Psoas muscle (tissue), 8 donors: ENCODE measurements around the gene SPATS2L. TPM values are rescaled to one million over a fixed set of nuclear protein-coding genes. Genes with fewer than 3 reads are reported as not detected.
A peak's percentile ranks its signal among the peaks of the same experiment; 100 is the strongest.

Source experiments
- ATAC-seq, 4 donors: fragments of 200-7000 bp; cut with Tn5 transposase; one replicate each; pipeline ENCODE4 v1.9.1; 2020; ENCODE audit warnings: moderate library complexity in 3 of 4, mild to moderate bottlenecking in 2 of 4
- DNase-seq, 2 donors: peaks; one replicate each; pipeline ENCODE4 v3.0.0-alpha.2; 2020
- H3K27ac ChIP-seq: fragments of 200-600 bp; one replicate; pipeline ENCODE4 v1.8.0; 2022
- H3K27me3 ChIP-seq, 3 donors: fragments of 200-600 bp in 1 of 3; one replicate each; pipeline versions ENCODE4 v1.6.1 to v1.8.0; 2013 to 2022; ENCODE audit warnings: low read length in 2 of 3, mild to moderate bottlenecking in 2 of 3, moderate library complexity in 1 of 3; ENCODE audit not compliant: insufficient read depth in 3 of 3
- H3K36me3 ChIP-seq, 2 donors: fragments of 200-600 bp in 1 of 2; one replicate each; pipeline versions ENCODE4 v1.6.1 to v1.8.0; 2013 to 2022; ENCODE audit warnings: low read depth in 1 of 2, mild to moderate bottlenecking in 1 of 2, moderate library complexity in 1 of 2; ENCODE audit not compliant: insufficient read depth in 1 of 2
- H3K4me1 ChIP-seq: fragments of 200-600 bp; one replicate; pipeline ENCODE4 v1.8.0; 2022
- H3K4me3 ChIP-seq: fragments of 200-600 bp; one replicate; pipeline ENCODE4 v1.8.0; 2022; ENCODE audit warnings: mild to moderate bottlenecking
- H3K9me3 ChIP-seq: fragments of 200-600 bp; one replicate; pipeline ENCODE4 v1.8.0; 2022
- WGBS, 3 donors: extraction: QIAGEN DNeasy Blood & Tissue Kit; methylation state at CpG; one replicate each; pipeline versions ENCODE4 v1.1.6 to v1.1.7; 2013; 5-methylcytosine and 5-hydroxymethylcytosine counted together
- intact Hi-C, 2 donors: fragments of 100-400 bp; cut with DNase I; formaldehyde crosslinking; loops; one replicate each; pipeline versions ENCODE4 v1.11.0 to v1.14.2; 2022
- polyA plus RNA-seq, 3 donors: library from polyadenylated mRNA; stranded (reverse); fragments of 200-250 nt; gene quantifications; one replicate each; pipeline ENCODE4 v1.2.3, GENCODE V29; 2013
- total RNA-seq, 4 donors: library from RNA; stranded (reverse); fragmentation: NEBNext Ultra II Directional in 2 of 4; extraction: Animal tissue kit (Norgen Biotek cat#: 25700) in 2 of 4; gene quantifications; one replicate each; pipeline versions ENCODE4 v1.2.1 to v1.2.4, GENCODE V29; 2021 to 2023
- TF ChIP-seq, protein P1 (sequence below): fragments of 200-600 bp; IDR thresholded peaks from one replicate; pipeline ENCODE4 v1.8.0; 2022; ENCODE audit warnings: antibody characterized with exemption
- donor health status: healthy with polysubstance abuse.
- donor health status: DM: no; HTN: no; CAD: no; lungs with moderate emphysema.
- donor health status: Bipolar disorder and iron deficiency.
- donor health status: healthy.
- donor health status: DM: yes; HTN: yes; CAD: no.
- donor health status: DM: no; HTN: no; CAD: no.
- donor health status: DM: no; HTN: no; CAD: no.
- donor health status: DM: yes; HTN: yes; CAD: no.

The SPATS2L gene
- total and polyA plus RNA-seq, 7 donors = 34.2 to 286 (median 60.2) TPM

- Histone ChIP-seq H3K4me3 (no peak overlapping the region), H3K4me1 (peaks cover 4% of the 10 kb centered on the region), H3K27ac (no peak overlapping the region), H3K36me3 (peaks cover 2 to 33% of the 10 kb centered on the region in 2 donors), H3K27me3 (no peaks in the 10 kb centered on the region), H3K9me3 (no peaks in the 10 kb centered on the region)
- ATAC-seq (no peak), DNase-seq (no peak)
- intact Hi-C loops = loop anchor here in 1 of 2 donors (10.0 kb wide), 1 partner anchor 157 kb away; the partner anchor contains the start of gene SPATS2L
- TF ChIP-seq, protein P1, sequence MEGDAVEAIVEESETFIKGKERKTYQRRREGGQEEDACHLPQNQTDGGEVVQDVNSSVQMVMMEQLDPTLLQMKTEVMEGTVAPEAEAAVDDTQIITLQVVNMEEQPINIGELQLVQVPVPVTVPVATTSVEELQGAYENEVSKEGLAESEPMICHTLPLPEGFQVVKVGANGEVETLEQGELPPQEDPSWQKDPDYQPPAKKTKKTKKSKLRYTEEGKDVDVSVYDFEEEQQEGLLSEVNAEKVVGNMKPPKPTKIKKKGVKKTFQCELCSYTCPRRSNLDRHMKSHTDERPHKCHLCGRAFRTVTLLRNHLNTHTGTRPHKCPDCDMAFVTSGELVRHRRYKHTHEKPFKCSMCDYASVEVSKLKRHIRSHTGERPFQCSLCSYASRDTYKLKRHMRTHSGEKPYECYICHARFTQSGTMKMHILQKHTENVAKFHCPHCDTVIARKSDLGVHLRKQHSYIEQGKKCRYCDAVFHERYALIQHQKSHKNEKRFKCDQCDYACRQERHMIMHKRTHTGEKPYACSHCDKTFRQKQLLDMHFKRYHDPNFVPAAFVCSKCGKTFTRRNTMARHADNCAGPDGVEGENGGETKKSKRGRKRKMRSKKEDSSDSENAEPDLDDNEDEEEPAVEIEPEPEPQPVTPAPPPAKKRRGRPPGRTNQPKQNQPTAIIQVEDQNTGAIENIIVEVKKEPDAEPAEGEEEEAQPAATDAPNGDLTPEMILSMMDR = no peak
- WGBS, 3 donors = 70 to 87% (median 78%) methylated on average over 2 of the region's 2 CpGs
These were observed 155.6 kb downstream of the SPATS2L start for GRCh38 chr2:200461846-200462710.

- TF ChIP-seq, protein P1 = no peak
- Histone ChIP-seq H3K4me3 (no peak overlapping the region), H3K4me1 (peaks cover 4% of the 10 kb centered on the region), H3K27ac (no peak overlapping the region), H3K9me3 (no peaks in the 10 kb centered on the region), H3K36me3 (peaks cover 7 to 43% of the 10 kb centered on the region in 2 donors), H3K27me3 (no peaks in the 10 kb centered on the region)
- DNase-seq (no peak), ATAC-seq (no peak)
- intact Hi-C loops = loop anchor here in 1 of 2 donors (10.0 kb wide), 1 partner anchor 159 kb away; the partner anchor contains the start of gene SPATS2L
- 86 to 92% (median 87%) methylated on average over 2 of the region's 2 CpGs for WGBS, 3 donors
These were observed 157.0 kb downstream of the SPATS2L start for GRCh38 chr2:200463452-200463851.

GRCh38 chr2:200466425-200467418 is 160.2 kb downstream of the SPATS2L start:
- WGBS, 3 donors = 30 to 44% (median 33%) methylated on average over 12 of the region's 12 CpGs
- peak; percentile 83 to 92 (median 86) for ATAC-seq
- peaks cover 4% of the 10 kb centered on the region for H3K4me1 ChIP-seq
- no peaks in the 10 kb centered on the region for H3K27me3 ChIP-seq
- peak; percentile 52 to 56 for DNase-seq
- TF ChIP-seq, protein P1 = no peak
- no peaks in the 10 kb centered on the region for H3K9me3 ChIP-seq
- H3K27ac ChIP-seq = peak overlapping the region; percentile 20
- H3K36me3 ChIP-seq = peaks cover 10 to 59% of the 10 kb centered on the region in 2 donors
- intact Hi-C loops = loop anchor here in 1 of 2 donors (10.0 kb wide), 1 partner anchor 162 kb away; the partner anchor contains the start of gene SPATS2L
- peak overlapping the region; percentile 0 for H3K4me3 ChIP-seq

DNA sequence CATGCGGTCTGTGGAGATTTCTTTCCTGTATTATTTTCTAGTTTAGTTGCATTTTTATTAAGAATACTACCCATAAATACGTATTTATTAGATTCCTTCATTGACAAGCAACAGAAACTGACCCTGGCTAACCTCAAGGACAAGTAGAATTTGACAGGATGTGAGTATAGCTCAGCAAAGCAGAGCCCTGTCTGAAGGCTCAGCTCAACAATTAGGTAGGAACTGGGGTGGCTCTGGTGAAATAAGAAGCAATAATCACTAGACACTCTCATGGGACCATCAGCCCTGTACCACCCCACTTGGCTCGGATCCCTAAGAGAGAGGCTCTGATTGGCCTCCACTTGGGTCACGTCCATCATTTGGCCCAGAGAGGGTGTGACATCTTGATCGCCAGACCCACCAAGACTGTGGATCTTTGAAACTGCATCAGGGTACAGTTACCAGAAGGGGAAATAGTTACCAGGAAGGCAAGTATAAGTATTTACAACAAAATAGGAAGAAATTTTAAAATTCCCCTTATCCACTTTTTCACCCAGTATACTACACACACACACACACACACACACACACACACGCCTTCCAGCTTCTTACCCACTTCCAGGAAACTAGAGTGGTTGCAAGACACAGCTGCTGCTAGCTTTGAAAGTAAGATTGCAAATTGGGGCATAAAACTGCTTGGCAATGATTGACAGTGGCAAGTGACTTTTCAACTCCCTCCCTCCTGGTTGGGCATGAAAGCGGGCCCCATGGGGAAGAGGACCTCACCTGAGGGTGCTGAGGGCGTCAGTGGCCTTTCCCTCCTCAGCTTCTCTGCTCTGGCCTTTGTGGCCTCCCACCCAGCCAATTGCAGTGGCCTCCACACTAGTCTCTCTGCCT is 161.6 kb downstream of the SPATS2L start:
- no peak for DNase-seq
- H3K36me3 ChIP-seq = peaks cover 10 to 61% of the 10 kb centered on the region in 2 donors
- no peak overlapping the region for H3K4me3 ChIP-seq
- TF ChIP-seq, protein P1 = no peak
- H3K4me1 ChIP-seq = peaks cover 4% of the 10 kb centered on the region
- WGBS, 3 donors = 68 to 82% (median 68%) methylated on average over 8 of the region's 8 CpGs
- intact Hi-C loops = loop anchor here in 1 of 2 donors (10.0 kb wide), 1 partner anchor 163 kb away; the partner anchor contains the start of gene SPATS2L
- no peaks in the 10 kb centered on the region for H3K9me3 ChIP-seq
- ATAC-seq = peak in 1 of 4 donors; percentile 3
- peak overlapping the region; percentile 20 for H3K27ac ChIP-seq
- no peaks in the 10 kb centered on the region for H3K27me3 ChIP-seq
